Lower leg skin (tissue), 3 donors: Measurements from ENCODE around the gene EPB41L2.

Source experiments
- POLR2A ChIP-seq, 2 donors: fragments of 450-650 bp; IDR thresholded peaks; one replicate each; pipeline ENCODE4 v1.6.1; 2016 to 2017; ENCODE audit warnings: antibody characterized with exemption in 2 of 2, mild to moderate bottlenecking in 1 of 2, moderate library complexity in 1 of 2
- TF ChIP-seq, protein P1 (sequence below), 3 donors: fragments of 450-650 bp; IDR thresholded peaks; one replicate each; pipeline ENCODE4 v1.5.1; 2016; ENCODE audit warnings: antibody characterized with exemption in 3 of 3, mild to moderate bottlenecking in 3 of 3, moderate library complexity in 2 of 3

DNA sequence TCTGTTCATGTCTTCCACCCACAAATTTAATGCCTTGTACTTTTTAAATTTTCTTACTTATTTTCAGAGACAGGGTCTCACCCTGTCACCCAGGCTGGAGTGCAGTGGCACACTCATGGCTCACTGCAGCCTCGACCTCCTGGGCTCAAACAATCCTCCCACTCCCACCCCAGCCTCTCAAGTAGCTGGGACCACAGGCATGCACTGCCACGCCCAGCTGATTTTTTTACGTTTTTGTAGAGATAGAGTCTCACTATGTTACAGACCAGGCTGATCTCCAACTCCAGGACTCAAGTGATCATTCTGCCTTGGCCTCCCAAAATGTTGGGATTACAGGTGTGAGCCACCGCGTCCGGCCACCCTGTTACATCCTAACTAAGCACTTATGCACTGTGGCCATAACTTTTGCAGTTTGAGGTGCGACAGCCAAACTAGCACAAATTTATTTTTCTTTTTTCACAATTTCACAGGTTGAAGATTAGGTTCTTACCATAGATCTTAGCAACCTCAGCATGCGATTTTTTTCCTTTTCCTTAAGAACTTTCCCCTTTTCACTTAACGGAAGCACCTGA, 92.1 kb downstream of the EPB41L2 start:
- TF ChIP-seq, protein P1, sequence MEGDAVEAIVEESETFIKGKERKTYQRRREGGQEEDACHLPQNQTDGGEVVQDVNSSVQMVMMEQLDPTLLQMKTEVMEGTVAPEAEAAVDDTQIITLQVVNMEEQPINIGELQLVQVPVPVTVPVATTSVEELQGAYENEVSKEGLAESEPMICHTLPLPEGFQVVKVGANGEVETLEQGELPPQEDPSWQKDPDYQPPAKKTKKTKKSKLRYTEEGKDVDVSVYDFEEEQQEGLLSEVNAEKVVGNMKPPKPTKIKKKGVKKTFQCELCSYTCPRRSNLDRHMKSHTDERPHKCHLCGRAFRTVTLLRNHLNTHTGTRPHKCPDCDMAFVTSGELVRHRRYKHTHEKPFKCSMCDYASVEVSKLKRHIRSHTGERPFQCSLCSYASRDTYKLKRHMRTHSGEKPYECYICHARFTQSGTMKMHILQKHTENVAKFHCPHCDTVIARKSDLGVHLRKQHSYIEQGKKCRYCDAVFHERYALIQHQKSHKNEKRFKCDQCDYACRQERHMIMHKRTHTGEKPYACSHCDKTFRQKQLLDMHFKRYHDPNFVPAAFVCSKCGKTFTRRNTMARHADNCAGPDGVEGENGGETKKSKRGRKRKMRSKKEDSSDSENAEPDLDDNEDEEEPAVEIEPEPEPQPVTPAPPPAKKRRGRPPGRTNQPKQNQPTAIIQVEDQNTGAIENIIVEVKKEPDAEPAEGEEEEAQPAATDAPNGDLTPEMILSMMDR (IDR thresholded peaks at IDR 0.05) = no peak
- no peak for TF ChIP-seq POLR2A (IDR thresholded peaks at IDR 0.05)
